H1 (cell line): ENCODE data around the gene IGF1. TPM values are rescaled to one million over a fixed set of nuclear protein-coding genes. Genes with fewer than 3 reads are reported as not detected.

Experiments used
- CTCF ChIA-PET: fragments of 300-600 bp; sonication (Branson Sonifier 250); formaldehyde crosslinking; loops from one replicate; lab custom pipeline; 2021; ENCODE audit not compliant: partially characterized antibody; lab: Charles Lee
- POLR2A ChIA-PET: fragments of 300-600 bp; sonication (Branson Sonifier 250); formaldehyde crosslinking; loops from one replicate; lab custom pipeline; 2021; ENCODE audit warnings: inconsistent platforms; ENCODE audit not compliant: partially characterized antibody; lab: Charles Lee
- DNase-seq, 2 experiments: peaks; one replicate each; pipeline versions ENCODE4 v3.0.0 to v3.0.0-alpha.2; 2010 to 2022; ENCODE audit warnings: low spot score in 2 of 2, low read depth in 1 of 2, mixed read lengths in 1 of 2
- FAIRE-seq: peaks from 2 replicates; lab custom pipeline; 2011; peaks lifted over from hg19 to GRCh38; lab: Jason Lieb, UNC
- H2AFZ ChIP-seq: 2 replicates; pipeline ENCODE4 v1.8.1; 2012; ENCODE audit warnings: low read length, inconsistent platforms
- H2AK5ac ChIP-seq: 2 replicates; pipeline ENCODE4 v1.6.1; 2013; ENCODE audit warnings: low read depth, low read length
- H2BK120ac ChIP-seq: replicated peaks from 2 replicates; pipeline ENCODE3; 2013; ENCODE audit warnings: low read depth, low read length, inconsistent platforms
- H2BK12ac ChIP-seq: 2 replicates; pipeline ENCODE4 v1.6.1; 2013; ENCODE audit warnings: low read depth, low read length
- H2BK15ac ChIP-seq: 2 replicates; pipeline ENCODE4 v1.6.1; 2013; ENCODE audit warnings: low read length
- H2BK20ac ChIP-seq: 2 replicates; pipeline ENCODE4 v1.6.1; 2013; ENCODE audit warnings: low read length
- H2BK5ac ChIP-seq: 2 replicates; pipeline ENCODE4 v1.6.1; 2013; ENCODE audit warnings: low read depth, low read length
- H3K14ac ChIP-seq: 2 replicates; pipeline ENCODE4 v1.6.1; 2013; ENCODE audit warnings: inconsistent platforms; ENCODE audit not compliant: insufficient read length
- H3K18ac ChIP-seq: 2 replicates; pipeline ENCODE4 v1.6.1; 2013; ENCODE audit warnings: low read length; ENCODE audit errors: extremely low read depth
- H3K23ac ChIP-seq: 2 replicates; pipeline ENCODE4 v1.6.1; 2013; ENCODE audit warnings: inconsistent platforms; ENCODE audit not compliant: insufficient read length
- H3K23me2 ChIP-seq: 2 replicates; pipeline ENCODE4 v1.6.1; 2013; ENCODE audit warnings: low read depth, low read length
- H3K27ac ChIP-seq: 2 replicates; pipeline ENCODE4 v1.6.1; 2011; ENCODE audit warnings: low read depth, low read length, inconsistent platforms
- H3K27me3 ChIP-seq, 4 experiments: replicated peaks in 1 of 4; 1 replicate in 1 of 4; 2 replicates in 3 of 4; pipeline versions ENCODE4 v1.6.1 to v1.8.1; 2011 to 2013; ENCODE audit warnings: low read length in 3 of 4, mild to moderate bottlenecking in 3 of 4, inconsistent platforms in 2 of 4, mixed read lengths in 2 of 4, moderate library complexity in 1 of 4; ENCODE audit not compliant: control insufficient read depth in 3 of 4, insufficient read depth in 3 of 4; ENCODE audit errors: extremely low read depth in 1 of 4
- H3K36me3 ChIP-seq, 4 experiments: 2 replicates each; pipeline versions ENCODE4 v1.6.1 to v1.8.1; 2011 to 2013; ENCODE audit warnings: mild to moderate bottlenecking in 4 of 4, low read length in 3 of 4, moderate library complexity in 2 of 4, control low read depth in 1 of 4, inconsistent platforms in 1 of 4; ENCODE audit not compliant: insufficient read depth in 4 of 4, control insufficient read depth in 2 of 4
- H3K4ac ChIP-seq: replicated peaks from 2 replicates; pipeline ENCODE3; 2013; ENCODE audit warnings: low read length, low read depth, mixed read lengths, inconsistent platforms; ENCODE audit not compliant: insufficient read length
- H3K4me1 ChIP-seq, 4 experiments: replicated peaks in 1 of 4; 1 replicate in 1 of 4; 2 replicates in 3 of 4; pipeline versions ENCODE4 v1.6.1 to v1.8.1; 2011 to 2013; ENCODE audit warnings: low read length in 3 of 4, inconsistent platforms in 2 of 4, mixed read lengths in 1 of 4; ENCODE audit not compliant: insufficient read depth in 4 of 4, control insufficient read depth in 3 of 4
- H3K4me2 ChIP-seq, 2 experiments: 2 replicates each; pipeline versions ENCODE4 v1.6.1 to v1.8.1; 2011 to 2013; ENCODE audit warnings: low read depth in 2 of 2, low read length in 2 of 2, control low read depth in 1 of 2, inconsistent platforms in 1 of 2, mild to moderate bottlenecking in 1 of 2; ENCODE audit not compliant: insufficient read depth in 1 of 2
- H3K4me3 ChIP-seq, 4 experiments: fragments of 200-600, 300-600 bp in 1 of 4; sonication (generic), shearing (Covaris generic), sonication (Bioruptor Twin) in 1 of 4; 2 replicates each; pipeline versions ENCODE4 v1.5.1 to v1.8.1; 2011 to 2016; ENCODE audit warnings: low read length in 4 of 4, low read depth in 3 of 4, control low read depth in 2 of 4, inconsistent platforms in 2 of 4, mild to moderate bottlenecking in 2 of 4, mixed read lengths in 1 of 4, moderate library complexity in 1 of 4; ENCODE audit not compliant: insufficient read depth in 2 of 4; ENCODE audit errors: extremely low read depth in 1 of 4
- H3K56ac ChIP-seq: replicated peaks from 2 replicates; pipeline ENCODE3; 2013; ENCODE audit warnings: low read depth, mild to moderate bottlenecking, mixed read lengths, low read length, inconsistent platforms; ENCODE audit not compliant: insufficient read length
- H3K79me1 ChIP-seq: 2 replicates; pipeline ENCODE4 v1.6.1; 2013; ENCODE audit warnings: low read depth, low read length, control low read depth
- H3K79me2 ChIP-seq, 2 experiments: 2 replicates each; pipeline versions ENCODE4 v1.6.1 to v1.8.1; 2012 to 2013; ENCODE audit warnings: low read length in 2 of 2, mild to moderate bottlenecking in 2 of 2, inconsistent platforms in 1 of 2; ENCODE audit not compliant: insufficient read depth in 2 of 2, control insufficient read depth in 1 of 2
- H3K9ac ChIP-seq, 4 experiments: replicated peaks in 1 of 4; 1 replicate in 1 of 4; 2 replicates in 3 of 4; pipeline versions ENCODE4 v1.6.1 to v1.8.1; 2011 to 2013; ENCODE audit warnings: low read depth in 3 of 4, low read length in 3 of 4, control low read depth in 2 of 4, mild to moderate bottlenecking in 2 of 4, moderate library complexity in 2 of 4, inconsistent platforms in 1 of 4; ENCODE audit errors: extremely low read depth in 1 of 4
- H3K9me3 ChIP-seq, 2 experiments: 2 replicates each; pipeline versions ENCODE4 v1.6.1 to v1.8.1; 2012 to 2013; ENCODE audit warnings: mild to moderate bottlenecking in 2 of 2, moderate library complexity in 2 of 2, control low read depth in 1 of 2, inconsistent platforms in 1 of 2, low read depth in 1 of 2, low read length in 1 of 2, mixed read lengths in 1 of 2; ENCODE audit not compliant: insufficient read depth in 2 of 2
- H4K20me1 ChIP-seq, 2 experiments: replicated peaks in 1 of 2; 2 replicates each; pipeline versions ENCODE3 to v1.8.1; 2011 to 2013; ENCODE audit warnings: inconsistent platforms in 2 of 2, low read length in 2 of 2, mild to moderate bottlenecking in 1 of 2; ENCODE audit not compliant: insufficient read depth in 2 of 2, control insufficient read depth in 1 of 2
- H4K5ac ChIP-seq: 2 replicates; pipeline ENCODE4 v1.6.1; 2013; ENCODE audit warnings: low read length, low read depth, mixed read lengths, inconsistent platforms; ENCODE audit not compliant: insufficient read length
- H4K8ac ChIP-seq: 2 replicates; pipeline ENCODE4 v1.8.0; 2013; ENCODE audit warnings: mild to moderate bottlenecking, moderate library complexity, low read length, inconsistent platforms; ENCODE audit not compliant: insufficient read depth; ENCODE audit errors: extremely low read depth
- H4K91ac ChIP-seq: replicated peaks from 2 replicates; pipeline ENCODE3; 2013; ENCODE audit warnings: low read length, mixed read lengths, inconsistent platforms; ENCODE audit not compliant: insufficient read length
- CBX5 ChIP-seq: fragments of 300-800, 300-1000 bp; sonication (generic); IDR thresholded peaks from 2 replicates; pipeline ENCODE4 v1.7.1; 2016; ENCODE audit warnings: antibody characterized with exemption, low read length, low read depth
- EP300 ChIP-seq, 2 experiments: IDR thresholded peaks; 1 replicate in 1 of 2; 2 replicates in 1 of 2; pipeline ENCODE4 v1.6.1; 2011 to 2012; ENCODE audit warnings: low read depth in 2 of 2, low read length in 2 of 2, mild to moderate bottlenecking in 2 of 2, borderline replicate concordance in 1 of 2, inconsistent platforms in 1 of 2, moderate library complexity in 1 of 2
- KDM5A ChIP-seq: fragments of 200-600 bp; IDR thresholded peaks from 2 replicates; pipeline ENCODE4 v1.7.1; 2012; ENCODE audit warnings: mild to moderate bottlenecking, low read length, inconsistent platforms, mixed read lengths
- NRF1 ChIP-seq: IDR thresholded peaks from 2 replicates; pipeline ENCODE4 v1.6.1; 2011; ENCODE audit warnings: mild to moderate bottlenecking, low read depth, low read length, improper control_type of control experiment
- POLR2AphosphoS5 ChIP-seq: IDR thresholded peaks from 2 replicates; pipeline ENCODE4 v1.6.1; 2011; ENCODE audit warnings: low read depth, low read length
- SIRT6 ChIP-seq: IDR thresholded peaks from one replicate; pipeline ENCODE4 v1.7.1; 2012; ENCODE audit warnings: low read length, inconsistent platforms
- SIX5 ChIP-seq: IDR thresholded peaks from 2 replicates; pipeline ENCODE4 v1.6.1; 2011; ENCODE audit warnings: mild to moderate bottlenecking, low read depth, low read length
- TAF1 ChIP-seq: IDR thresholded peaks from 2 replicates; pipeline ENCODE4 v1.6.1; 2011; ENCODE audit warnings: mild to moderate bottlenecking, low read depth, low read length
- TEAD4 ChIP-seq: IDR thresholded peaks from 2 replicates; pipeline ENCODE4 v1.6.1; 2012; ENCODE audit warnings: low read depth, low read length, inconsistent platforms, mixed read lengths
- WGBS, 2 experiments: shearing (Covaris generic) in 1 of 2; methylation state at CpG; one replicate each; pipeline versions ENCODE4 v1.1.6 to v1.1.7; 2013 to 2015; ENCODE audit warnings: low lambda C conversion rate in 2 of 2, mixed read lengths in 2 of 2, inconsistent platforms in 1 of 2, low coverage in 1 of 2, missing lambda C conversion rate in 1 of 2; ENCODE audit not compliant: insufficient replicate concordance in 2 of 2, insufficient coverage in 1 of 2, insufficient read length in 1 of 2; ENCODE audit errors: extremely low coverage in 1 of 2, missing lambda C conversion rate in 1 of 2; 5-methylcytosine and 5-hydroxymethylcytosine counted together
- polyA plus RNA-seq, 7 experiments: library from polyadenylated mRNA; depleted of rRNA in 3 of 7; stranded (reverse) in 5 of 7; unstranded in 2 of 7; fragments of >200 nt in 5 of 7; fragments of 200-250 nt in 2 of 7; gene quantifications; 1 replicate in 5 of 7; 2 replicates in 1 of 7; 4 replicates in 1 of 7; pipeline versions ENCODE4 v1.2.1 to v1.2.3, GENCODE V29; 2011 to 2013; ENCODE audit warnings: missing spikeins in 2 of 7, mixed read lengths in 2 of 7
- total RNA-seq: library from RNA; stranded (reverse); fragmentation: NEBNext Ultra II Directional; extraction: Animal tissue kit (Norgen Biotek cat#: 25700); gene quantifications from 2 replicates; pipeline ENCODE4 v1.2.1, GENCODE V29; 2021

Gene IGF1
- total and polyA plus RNA-seq, 2 of the 8 experiments (the other 6 are each of a cell fraction or from before 2014, with no cell fraction given): not detected

GRCh38 chr12:102406033-102406584, 74.3 kb downstream of the IGF1 start:
- H2BK12ac ChIP-seq: no peak overlapping the region
- H2BK20ac ChIP-seq: no peak overlapping the region
- no peaks in the 10 kb centered on the region for H3K27me3 ChIP-seq
- H3K4me1 ChIP-seq: peaks cover 0 to 4% (median 0%) of the 10 kb centered on the region in 4 experiments; a peak in 1 of 7 replicates
- DNase-seq: no peak
- H3K9me3 ChIP-seq: no peaks in the 10 kb centered on the region
- H4K20me1 ChIP-seq: no peaks in the 10 kb centered on the region
- FAIRE-seq: no peak
- H2AFZ ChIP-seq: no peak overlapping the region
- no peak overlapping the region for H3K18ac ChIP-seq
- no peaks in the 10 kb centered on the region for H3K79me1 ChIP-seq
- H3K23ac ChIP-seq: no peak overlapping the region
- no peaks in the 10 kb centered on the region for H3K23me2 ChIP-seq
- no peaks in the 10 kb centered on the region for H3K36me3 ChIP-seq
- no peak overlapping the region for H4K91ac ChIP-seq
- H3K4ac ChIP-seq: no peak overlapping the region
- H3K14ac ChIP-seq: no peak overlapping the region
- peak overlapping the region; percentile 63; the same call in 1 of the 2 replicates for H4K8ac ChIP-seq
- H2BK15ac ChIP-seq: no peak overlapping the region
- H2BK120ac ChIP-seq: no peak overlapping the region
- TF ChIP-seq TEAD4: no peak
- TF ChIP-seq NRF1: no peak
- TF ChIP-seq POLR2AphosphoS5: no peak
- TF ChIP-seq CBX5: no peak
- no peak for TF ChIP-seq EP300 (IDR thresholded peaks at IDR 0.05; ENCODE audit: borderline replicate concordance in 1 of 2, low read depth in 2 of 2, low read length in 2 of 2)
- TF ChIP-seq SIRT6: no peak
- TF ChIP-seq TAF1: no peak
- TF ChIP-seq SIX5: no peak
- no peak for TF ChIP-seq KDM5A
- H3K4me2 ChIP-seq: no peak overlapping the region
- no peak overlapping the region for H2AK5ac ChIP-seq
- no peak overlapping the region for H3K56ac ChIP-seq
- H2BK5ac ChIP-seq: no peak overlapping the region
- no peak overlapping the region for H3K4me3 ChIP-seq
- CTCF ChIA-PET: no interaction called here
- no peak overlapping the region for H3K9ac ChIP-seq
- H3K27ac ChIP-seq: no peak overlapping the region
- H3K79me2 ChIP-seq: no peaks in the 10 kb centered on the region
- 89% methylated on average over 7 of the region's 7 CpGs; no CpG with 5 or more reads in 1 of the 2 experiments for WGBS, 2 experiments
- POLR2A ChIA-PET: no interaction called here
- peak overlapping the region; percentile 74 for H4K5ac ChIP-seq
